ENCODE measurements around the gene SCAMP4.

Gene SCAMP4

GRCh38 chr19:1956868-1957492 is 51.8 kb downstream of the SCAMP4 start:
- DNase-seq (ENCODE audit: low read depth in 2 of 2) = no peak

DNA sequence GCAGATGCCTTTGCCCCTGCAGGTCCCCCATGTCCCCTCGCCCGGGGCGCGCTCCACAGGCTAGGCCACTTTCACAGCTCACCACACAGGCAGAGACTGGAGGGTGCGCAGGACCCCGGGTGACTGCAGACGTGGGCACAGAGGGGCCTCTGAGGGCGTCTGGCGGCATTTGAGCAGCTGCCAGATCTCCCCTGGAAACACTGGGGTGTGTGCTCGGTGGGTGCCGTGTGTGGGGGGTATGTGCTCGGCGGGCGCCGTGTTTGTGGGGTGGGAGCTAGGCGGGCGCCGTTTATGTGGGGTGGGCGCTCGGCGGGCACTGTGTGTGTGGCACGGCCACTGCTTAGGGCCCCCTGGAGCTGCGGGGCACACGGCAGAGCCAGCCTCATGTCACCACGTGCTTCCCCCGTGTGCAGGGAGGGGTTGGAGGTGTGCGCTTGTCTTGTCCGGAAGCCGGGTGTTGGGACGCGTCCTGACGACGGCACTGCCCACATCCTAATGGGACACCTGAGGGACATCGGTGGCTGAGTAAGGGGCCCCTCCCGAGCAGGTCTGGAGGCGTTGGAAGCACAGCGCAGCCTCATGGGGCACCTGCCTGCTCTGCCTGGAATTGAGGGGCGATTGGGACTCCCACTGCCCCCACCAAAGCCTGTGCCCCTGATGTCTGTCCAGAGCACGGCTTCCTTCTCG is 52.5 kb downstream of the SCAMP4 start:
- no peak for DNase-seq (ENCODE audit: low read depth in 2 of 2)

GRCh38 chr19:1959928-1960589 is 54.9 kb downstream of the SCAMP4 start:
- no peak for DNase-seq (ENCODE audit: low read depth in 2 of 2)

GRCh38 chr19:1961000-1961883 is 56.0 kb downstream of the SCAMP4 start:
- no peak for DNase-seq (ENCODE audit: low read depth in 2 of 2)

DNA sequence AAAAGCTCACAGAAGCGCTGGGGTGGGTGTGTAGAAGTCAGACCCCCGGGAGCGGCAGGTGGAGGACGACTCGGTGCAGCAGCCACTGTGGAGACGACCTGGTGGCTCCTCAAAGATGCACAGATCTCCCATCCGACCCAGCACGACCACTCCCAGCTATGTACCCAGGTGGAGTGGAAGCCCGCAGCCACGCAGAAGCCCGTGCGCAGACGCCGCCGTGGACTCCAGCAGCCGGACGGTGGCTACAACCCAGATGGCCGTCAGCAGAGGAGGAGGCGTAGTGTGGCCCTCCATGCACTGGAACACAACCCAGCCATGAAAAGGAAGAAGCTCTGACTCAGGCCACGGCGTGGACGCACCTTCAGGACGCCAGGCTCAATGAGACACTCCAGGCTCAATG is 57.5 kb downstream of the SCAMP4 start:
- DNase-seq (ENCODE audit: low read depth in 2 of 2) = no peak

DNA sequence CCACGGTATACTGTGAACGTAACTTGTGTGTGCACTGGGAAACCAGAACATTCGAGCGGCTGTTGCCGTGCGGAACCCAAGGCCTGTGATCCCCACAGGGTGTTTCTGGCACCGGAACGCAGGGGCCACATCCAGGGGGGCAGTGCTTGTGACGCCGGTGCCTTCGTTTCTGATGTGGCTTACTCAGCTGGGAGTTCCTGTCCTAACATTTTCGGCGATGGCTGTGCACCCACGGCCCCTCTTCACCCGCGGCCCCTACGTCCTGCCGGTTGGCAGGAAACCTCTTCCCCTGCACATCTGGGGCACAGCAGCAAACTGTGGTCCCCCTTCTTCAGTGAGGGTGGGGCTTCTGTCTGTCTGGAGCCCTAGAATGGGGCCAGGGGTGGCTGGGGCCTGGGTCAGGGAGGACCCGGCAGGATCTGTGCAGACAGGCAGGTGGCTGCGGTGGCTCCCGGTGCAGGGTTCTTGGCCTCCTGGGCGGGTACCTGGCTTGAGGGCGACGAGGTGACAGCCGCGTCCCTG is 61.9 kb downstream of the SCAMP4 start:
- DNase-seq (ENCODE audit: low read depth in 2 of 2) = peak in 1 of 2 donors; percentile 6

DNA sequence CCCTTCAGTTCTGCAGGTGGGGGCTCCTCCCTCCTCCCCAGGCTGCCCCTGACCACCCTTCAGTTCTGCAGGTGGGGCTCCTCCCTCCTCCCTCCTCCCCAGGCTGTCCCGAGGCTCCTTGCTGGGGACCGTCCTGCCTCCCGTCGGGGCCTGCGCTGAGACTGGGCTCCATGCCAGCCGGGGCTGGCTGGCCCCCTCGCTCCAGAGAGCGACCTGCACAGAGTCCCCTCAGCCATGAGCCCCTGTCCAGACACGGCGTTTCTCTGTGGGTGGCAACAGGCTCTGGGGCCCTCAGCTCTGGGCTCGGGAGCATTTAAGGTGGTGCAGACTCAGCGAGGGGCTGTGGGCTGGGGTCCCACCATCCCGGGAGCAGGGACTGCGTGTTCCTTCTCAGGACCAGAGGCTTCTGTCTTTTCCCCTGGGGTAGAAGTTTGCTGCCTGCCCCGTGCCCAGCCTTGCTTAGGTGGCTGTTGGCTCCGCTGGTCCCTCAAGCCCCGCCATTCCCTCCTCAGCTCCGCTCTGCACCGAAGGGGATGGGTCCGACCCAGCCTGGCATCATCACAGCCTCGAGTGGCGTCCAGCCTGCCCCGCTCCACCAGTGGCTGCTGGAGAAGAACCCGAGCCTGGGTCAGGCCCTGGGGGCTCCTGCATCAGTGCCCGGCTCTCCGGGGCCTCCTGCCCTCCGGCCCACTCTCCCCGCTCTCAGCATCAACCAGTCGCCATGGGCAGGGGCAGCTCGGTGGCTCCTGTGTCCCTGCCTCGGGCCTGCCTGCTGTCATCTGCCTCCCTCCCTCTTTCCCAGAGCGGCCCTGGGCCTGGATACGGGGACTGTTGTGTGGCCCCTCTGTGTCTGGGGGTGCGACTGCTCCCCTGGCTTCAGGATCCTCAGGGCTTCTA is 63.3 kb downstream of the SCAMP4 start:
- DNase-seq (ENCODE audit: low read depth in 2 of 2) = no peak

DNA sequence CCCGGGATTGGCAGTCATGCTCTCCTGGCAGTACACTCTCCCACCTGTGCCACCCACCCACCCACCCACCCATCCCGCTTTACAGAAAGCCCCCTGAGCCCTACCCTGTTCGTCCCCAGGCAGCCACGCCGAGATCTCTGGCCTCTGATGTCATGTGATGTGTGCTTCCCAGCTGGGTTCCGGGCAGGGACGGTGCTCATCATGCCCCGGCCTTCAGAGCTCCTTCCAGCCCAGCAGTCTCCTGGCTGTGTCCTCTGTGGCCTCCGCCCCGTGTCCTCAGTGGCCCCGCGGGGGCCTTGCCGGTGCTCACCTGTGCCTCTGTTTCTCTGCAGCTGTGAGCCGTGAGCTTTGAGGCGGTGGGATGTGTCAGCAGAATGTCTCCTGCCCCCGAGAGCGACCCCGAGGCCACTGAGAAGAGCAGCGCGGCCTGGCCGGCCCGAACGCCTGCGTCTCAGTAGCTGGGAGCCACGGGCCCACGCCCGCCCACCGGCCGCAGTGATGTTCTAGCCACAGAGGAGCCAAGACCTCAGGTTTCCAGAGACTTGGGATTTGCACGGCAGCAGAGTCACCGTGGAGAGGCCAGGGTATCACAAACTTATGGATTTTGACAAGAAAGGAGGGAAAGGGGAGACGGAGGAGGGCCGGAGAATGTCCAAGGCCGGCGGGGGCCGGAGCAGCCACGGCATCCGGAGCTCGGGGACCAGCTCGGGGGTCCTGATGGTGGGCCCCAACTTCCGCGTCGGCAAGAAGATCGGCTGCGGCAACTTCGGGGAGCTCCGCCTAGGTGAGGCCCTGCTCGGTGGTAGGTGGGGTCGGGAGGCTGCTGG is 64.2 kb downstream of the SCAMP4 start:
- DNase-seq (ENCODE audit: low read depth in 2 of 2) = no peak

- no peak for DNase-seq (ENCODE audit: low read depth in 2 of 2)
Observed at GRCh38 chr19:1970003-1970805, 65.0 kb downstream of the SCAMP4 start.

DNA sequence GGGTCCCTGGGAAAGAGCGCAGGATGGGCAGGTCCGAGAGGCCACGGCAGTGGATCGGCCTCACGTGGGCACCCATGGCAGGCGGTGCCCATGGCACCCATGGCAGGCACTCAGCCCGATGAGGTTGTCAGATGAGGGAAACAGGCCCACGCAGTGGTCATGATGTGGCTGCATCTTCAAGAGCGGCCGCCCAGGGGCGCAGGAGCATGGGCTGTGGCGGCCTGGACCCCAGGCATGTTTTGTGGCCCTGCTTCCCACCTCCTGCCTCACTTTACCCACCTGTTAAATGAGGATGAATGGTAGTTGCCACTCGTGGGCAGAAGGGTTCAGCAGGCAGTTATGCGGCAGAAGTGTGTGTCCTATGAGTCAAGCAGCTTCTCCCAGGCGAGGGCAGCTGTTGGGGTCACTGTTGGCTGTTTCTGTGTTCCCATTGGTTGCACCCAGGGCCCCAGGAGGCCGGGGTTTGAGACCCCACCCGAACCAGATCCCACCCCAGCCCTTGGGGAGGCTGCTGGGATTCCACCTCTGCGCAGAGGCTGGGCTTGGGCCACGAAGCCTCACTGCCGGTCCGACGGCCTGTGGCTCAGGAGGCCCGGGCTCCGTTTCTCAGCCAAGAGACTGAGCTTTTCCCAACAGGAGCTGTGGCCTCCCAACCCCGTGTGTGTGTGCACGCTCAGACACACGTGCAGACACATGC is 65.8 kb downstream of the SCAMP4 start:
- no peak for DNase-seq (ENCODE audit: low read depth in 2 of 2)

DNA sequence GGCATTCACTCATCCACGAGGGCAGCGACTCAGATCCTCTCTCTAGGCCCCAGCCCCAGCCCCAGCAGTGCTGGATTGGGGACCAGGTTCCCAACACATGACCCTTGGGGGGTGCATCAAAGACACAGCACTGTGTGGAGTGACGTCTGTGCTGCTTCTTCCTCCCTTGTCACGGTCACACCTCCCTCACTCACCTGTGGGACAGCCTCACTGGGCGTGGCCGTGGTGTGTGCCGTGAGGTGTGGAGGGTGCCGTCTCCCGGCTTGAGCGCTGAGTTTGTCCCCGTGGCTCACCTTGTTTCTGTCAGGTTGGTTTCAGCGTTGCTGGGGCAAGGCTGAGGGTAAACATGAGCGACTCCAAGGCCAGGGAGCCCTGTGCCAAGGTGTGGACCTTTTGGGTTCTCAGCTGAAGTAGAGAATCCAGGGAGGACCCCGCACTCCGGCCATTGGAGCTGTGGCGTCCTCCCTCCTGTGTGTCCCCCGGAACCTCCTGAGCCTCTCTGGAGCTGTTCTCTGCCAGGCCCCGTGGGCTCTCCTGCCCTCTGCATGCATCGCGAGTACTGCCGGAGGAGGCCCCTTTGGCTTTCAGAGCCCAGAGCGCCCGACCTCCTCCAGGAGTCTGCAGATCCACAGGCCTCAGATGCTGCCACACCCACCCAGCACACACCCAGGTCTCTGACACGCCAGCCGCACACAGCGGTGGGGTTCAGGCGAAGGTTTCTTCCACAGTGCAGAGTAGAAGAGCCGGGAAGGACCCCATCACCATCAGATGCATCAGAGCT is 69.4 kb downstream of the SCAMP4 start:
- no peak for DNase-seq (ENCODE audit: low read depth in 2 of 2)

- no peak for DNase-seq (ENCODE audit: low read depth in 2 of 2)
Observed at GRCh38 chr19:1975162-1975480, 69.9 kb downstream of the SCAMP4 start.

Measured in stimulated activated CD8-positive, alpha-beta memory T cell treated with anti-CD3 and anti-CD28 coated beads, Interleukin-7, amount 100 ng/mL, for 4 hours (primary cell).